Keratinocyte (primary cell): ENCODE measurements around the gene CTSD.

ENCODE experiments used
- CTCF ChIP-seq, 3 experiments: IDR thresholded peaks in 1 of 3; conservative IDR thresholded peaks in 1 of 3; optimal IDR thresholded peaks in 1 of 3; 2 replicates in 2 of 3; 3 replicates in 1 of 3; pipeline versions ENCODE3 to v1.5.1; 2011; ENCODE audit warnings: low read length in 3 of 3, mild to moderate bottlenecking in 3 of 3, moderate library complexity in 2 of 3, control low read depth in 1 of 3, inconsistent platforms in 1 of 3; ENCODE audit not compliant: insufficient read depth in 2 of 3; ENCODE audit errors: extremely low read depth in 1 of 3
- EZH2 ChIP-seq: IDR thresholded peaks from one replicate; pipeline ENCODE4 v1.6.1; 2012; ENCODE audit warnings: inconsistent platforms, mild to moderate bottlenecking, low read length, moderate library complexity

- TF ChIP-seq CTCF (optimal IDR thresholded peaks at IDR 0.05 in 1 of 3, IDR thresholded peaks at IDR 0.05 in 1 of 3, conservative IDR thresholded peaks at IDR 0.05 in 1 of 3; ENCODE audit: extremely low read depth in 1 of 3, insufficient read depth in 2 of 3, low read length in 3 of 3) (no peak), EZH2 (peak; percentile 87)
These were observed 15.7 kb downstream of the CTSD start for GRCh38 chr11:1747753-1748635.
